ENCODE measurements around the gene PA2G4.
"Not testable (repeated sequence)": the region's sequence is repeated elsewhere in the genome, so short reads cannot be mapped to it uniquely, and the experiment has no call there.

Gene PA2G4

DNA sequence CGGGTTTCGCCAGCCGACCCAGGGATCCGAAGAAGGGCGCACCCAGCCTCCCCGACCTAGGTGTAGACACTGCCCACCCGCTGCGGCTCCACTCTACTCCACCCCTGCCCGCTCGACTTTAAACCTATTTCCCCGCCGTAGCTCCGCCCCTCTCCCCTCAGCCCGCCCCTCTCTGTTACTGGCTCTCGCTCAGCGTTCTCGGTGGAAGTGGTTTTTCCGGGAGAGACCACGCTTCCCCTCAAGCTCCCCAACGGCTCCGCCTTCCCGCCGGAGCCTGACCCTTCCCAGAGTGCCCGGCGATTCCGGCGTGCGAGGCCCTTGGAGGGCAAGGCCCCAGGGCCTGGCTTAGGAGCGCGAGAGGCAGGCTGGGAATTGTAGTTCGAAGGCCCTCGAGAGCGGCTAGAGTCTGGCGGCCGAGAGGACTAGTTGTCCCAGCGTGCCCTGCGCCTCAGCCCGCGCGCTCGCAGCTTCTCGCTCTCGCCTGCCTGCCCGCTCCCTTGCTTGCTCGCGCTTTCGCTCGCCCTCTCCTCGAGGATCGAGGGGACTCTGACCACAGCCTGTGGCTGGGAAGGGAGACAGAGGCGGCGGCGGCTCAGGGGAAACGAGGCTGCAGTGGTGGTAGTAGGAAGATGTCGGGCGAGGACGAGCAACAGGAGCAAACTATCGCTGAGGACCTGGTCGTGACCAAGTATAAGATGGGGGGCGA is at the start of gene PA2G4:
Gene PA2G4 (plus strand): TSS at position 451 of the 706 bp plus-strand sequence. CDS start 179 bp downstream, at position 630.
- TF ChIP-seq, protein P1, sequence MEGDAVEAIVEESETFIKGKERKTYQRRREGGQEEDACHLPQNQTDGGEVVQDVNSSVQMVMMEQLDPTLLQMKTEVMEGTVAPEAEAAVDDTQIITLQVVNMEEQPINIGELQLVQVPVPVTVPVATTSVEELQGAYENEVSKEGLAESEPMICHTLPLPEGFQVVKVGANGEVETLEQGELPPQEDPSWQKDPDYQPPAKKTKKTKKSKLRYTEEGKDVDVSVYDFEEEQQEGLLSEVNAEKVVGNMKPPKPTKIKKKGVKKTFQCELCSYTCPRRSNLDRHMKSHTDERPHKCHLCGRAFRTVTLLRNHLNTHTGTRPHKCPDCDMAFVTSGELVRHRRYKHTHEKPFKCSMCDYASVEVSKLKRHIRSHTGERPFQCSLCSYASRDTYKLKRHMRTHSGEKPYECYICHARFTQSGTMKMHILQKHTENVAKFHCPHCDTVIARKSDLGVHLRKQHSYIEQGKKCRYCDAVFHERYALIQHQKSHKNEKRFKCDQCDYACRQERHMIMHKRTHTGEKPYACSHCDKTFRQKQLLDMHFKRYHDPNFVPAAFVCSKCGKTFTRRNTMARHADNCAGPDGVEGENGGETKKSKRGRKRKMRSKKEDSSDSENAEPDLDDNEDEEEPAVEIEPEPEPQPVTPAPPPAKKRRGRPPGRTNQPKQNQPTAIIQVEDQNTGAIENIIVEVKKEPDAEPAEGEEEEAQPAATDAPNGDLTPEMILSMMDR (IDR thresholded peaks at IDR 0.05) = peak; percentile 51
- peaks cover 10% of the 10 kb centered on the region for H3K36me3 ChIP-seq
- no peaks in the 10 kb centered on the region for H3K9me3 ChIP-seq
- H3K27ac ChIP-seq = peak within 1 kb of the TSS; percentile 83
- peaks cover 16 to 21% of the 10 kb centered on the region in 2 experiments for H3K4me1 ChIP-seq (ENCODE audit: control insufficient read depth in 1 of 2, insufficient read depth in 1 of 2, low read depth in 1 of 2, low read length in 1 of 2)
- H3K27me3 ChIP-seq = no peaks in the 10 kb centered on the region
- peak within 1 kb of the TSS; percentile 73 to 93 for H3K4me3 ChIP-seq (ENCODE audit: low read depth in 1 of 2, low read length in 1 of 2)

DNA sequence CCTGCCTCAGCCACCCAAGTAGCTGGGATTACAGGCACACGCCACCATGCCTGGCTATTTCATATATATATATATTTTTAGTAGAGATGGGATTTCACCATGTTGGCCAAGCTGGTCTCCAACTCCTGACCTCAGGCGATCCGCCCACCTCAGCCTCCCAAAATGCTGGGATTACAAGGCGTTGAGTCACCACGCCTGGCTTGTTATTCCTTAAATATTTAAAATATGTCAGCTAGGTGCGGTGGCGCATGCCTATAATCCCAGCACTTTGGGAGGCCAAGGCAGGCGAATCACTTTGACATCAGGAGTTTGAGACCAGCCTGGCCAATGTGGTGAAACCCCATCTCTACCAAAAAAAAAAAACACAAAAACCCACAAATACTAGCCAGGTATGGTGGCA is 44.4 kb upstream of the PA2G4 start:
- not testable (repeated sequence) for H3K4me3 ChIP-seq (ENCODE audit: low read depth in 1 of 2, low read length in 1 of 2); H3K9me3 ChIP-seq; H3K36me3 ChIP-seq; H3K4me1 ChIP-seq (ENCODE audit: control insufficient read depth in 1 of 2, insufficient read depth in 1 of 2, low read depth in 1 of 2, low read length in 1 of 2); H3K27me3 ChIP-seq; H3K27ac ChIP-seq

DNA sequence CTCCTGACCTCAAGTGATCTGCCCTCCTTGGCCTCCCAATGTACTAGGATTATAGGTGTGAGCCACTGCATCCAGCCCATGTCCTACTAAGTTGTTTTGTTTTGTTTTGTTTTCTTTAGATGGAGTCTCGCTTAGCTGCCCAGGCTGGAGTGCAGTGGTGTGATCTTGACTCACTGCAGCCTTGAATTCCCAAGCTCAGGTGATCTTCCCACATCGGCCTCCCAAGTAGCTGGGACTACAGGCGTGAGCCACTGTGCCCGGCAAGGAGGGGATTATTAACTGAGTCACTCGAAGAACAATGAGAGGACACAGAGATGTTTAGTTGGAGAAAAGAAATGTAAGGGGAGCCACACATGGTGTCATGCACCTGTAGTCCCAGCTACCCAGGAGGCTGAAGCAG is 42.4 kb upstream of the PA2G4 start:
- H3K36me3 ChIP-seq = no peaks in the 10 kb centered on the region
- H3K9me3 ChIP-seq = no peaks in the 10 kb centered on the region
- no peak overlapping the region for H3K27ac ChIP-seq

DNA sequence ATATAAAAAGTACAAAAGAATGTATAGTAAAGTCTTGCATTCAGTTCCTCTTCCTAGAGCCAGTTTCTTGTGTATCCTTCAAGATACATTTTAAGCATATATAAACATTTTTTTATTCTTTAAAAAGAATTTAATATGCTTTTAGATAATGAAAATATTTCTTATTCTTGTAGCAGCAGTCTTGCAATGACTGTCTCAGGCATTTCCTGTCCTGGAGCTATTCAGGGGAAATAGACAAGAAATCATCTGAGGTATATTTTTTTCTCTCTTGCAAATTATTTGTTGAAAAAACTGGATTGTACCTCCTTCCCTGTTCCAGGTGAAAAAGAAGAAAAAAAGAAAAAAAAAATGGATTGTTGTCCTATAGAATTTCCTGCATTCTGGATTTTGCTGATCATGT is 41.4 kb upstream of the PA2G4 start:
- Histone ChIP-seq H3K36me3 (no peaks in the 10 kb centered on the region), H3K9me3 (no peaks in the 10 kb centered on the region), H3K4me3 (ENCODE audit: low read depth in 1 of 2, low read length in 1 of 2) (no peak overlapping the region), H3K27me3 (no peaks in the 10 kb centered on the region), H3K27ac (no peak overlapping the region), H3K4me1 (ENCODE audit: control insufficient read depth in 1 of 2, insufficient read depth in 1 of 2, low read depth in 1 of 2, low read length in 1 of 2) (no peaks in the 10 kb centered on the region)
- TF ChIP-seq, protein P1 (IDR thresholded peaks at IDR 0.05) = no peak

More for the DNA sequence above, 42.4 kb upstream of the PA2G4 start:
- Histone ChIP-seq H3K27me3 (no peaks in the 10 kb centered on the region), H3K4me3 (ENCODE audit: low read depth in 1 of 2, low read length in 1 of 2) (no peak overlapping the region), H3K4me1 (ENCODE audit: control insufficient read depth in 1 of 2, insufficient read depth in 1 of 2, low read depth in 1 of 2, low read length in 1 of 2) (no peaks in the 10 kb centered on the region)
- TF ChIP-seq, protein P1 (IDR thresholded peaks at IDR 0.05) = no peak

DNA sequence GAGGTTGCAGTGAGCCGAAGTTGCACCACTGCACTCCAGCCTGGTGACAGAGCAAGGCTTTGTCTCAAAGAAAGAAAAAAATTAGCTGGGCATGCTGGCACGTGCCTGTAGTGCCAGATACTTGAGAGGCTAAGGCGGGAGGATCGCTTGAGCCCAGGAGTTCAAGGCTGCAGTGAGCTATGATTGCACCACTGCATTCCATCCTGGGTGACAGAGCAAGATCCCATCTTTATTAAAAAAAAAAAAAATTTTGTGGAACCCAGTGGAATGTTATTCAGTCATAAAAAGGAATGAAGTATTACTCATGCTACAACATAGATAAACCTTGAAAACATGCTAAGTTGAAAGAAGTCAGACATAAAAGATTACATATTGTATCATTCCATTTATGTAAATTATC is 32.7 kb upstream of the PA2G4 start:
- TF ChIP-seq, protein P1 (IDR thresholded peaks at IDR 0.05) = no peak
- Histone ChIP-seq H3K9me3 (no peaks in the 10 kb centered on the region), H3K36me3 (no peaks in the 10 kb centered on the region), H3K4me1 (ENCODE audit: control insufficient read depth in 1 of 2, insufficient read depth in 1 of 2, low read depth in 1 of 2, low read length in 1 of 2) (no peaks in the 10 kb centered on the region), H3K27ac (no peak overlapping the region), H3K27me3 (peaks cover 6% of the 10 kb centered on the region), H3K4me3 (ENCODE audit: low read depth in 1 of 2, low read length in 1 of 2) (no peak overlapping the region)

DNA sequence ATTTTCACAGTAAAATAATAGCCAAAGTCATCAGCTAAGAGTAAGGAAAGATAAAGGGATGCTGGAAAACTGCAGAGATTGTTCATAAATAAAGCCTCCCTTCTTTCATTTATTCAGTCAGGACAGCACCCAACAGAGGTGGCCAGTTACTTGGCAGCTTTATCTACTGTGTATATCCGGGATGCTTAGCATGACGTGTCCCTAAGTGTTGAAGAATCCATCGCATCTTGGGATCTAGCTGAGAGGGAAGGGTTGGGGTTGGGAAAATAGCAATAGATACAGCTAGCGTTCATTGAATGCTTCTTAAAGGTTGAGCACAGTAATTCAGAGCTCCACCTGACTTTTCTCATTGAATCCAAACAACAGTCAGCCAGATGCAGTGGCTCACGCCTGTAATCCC is 30.0 kb upstream of the PA2G4 start:
- Histone ChIP-seq H3K4me3 (ENCODE audit: low read depth in 1 of 2, low read length in 1 of 2) (no peak overlapping the region), H3K27ac (no peak overlapping the region), H3K27me3 (peaks cover 32% of the 10 kb centered on the region), H3K4me1 (ENCODE audit: control insufficient read depth in 1 of 2, insufficient read depth in 1 of 2, low read depth in 1 of 2, low read length in 1 of 2) (peaks cover 6 to 8% of the 10 kb centered on the region in 2 experiments), H3K36me3 (no peaks in the 10 kb centered on the region), H3K9me3 (no peaks in the 10 kb centered on the region)
- TF ChIP-seq, protein P1 (IDR thresholded peaks at IDR 0.05) = no peak

DNA sequence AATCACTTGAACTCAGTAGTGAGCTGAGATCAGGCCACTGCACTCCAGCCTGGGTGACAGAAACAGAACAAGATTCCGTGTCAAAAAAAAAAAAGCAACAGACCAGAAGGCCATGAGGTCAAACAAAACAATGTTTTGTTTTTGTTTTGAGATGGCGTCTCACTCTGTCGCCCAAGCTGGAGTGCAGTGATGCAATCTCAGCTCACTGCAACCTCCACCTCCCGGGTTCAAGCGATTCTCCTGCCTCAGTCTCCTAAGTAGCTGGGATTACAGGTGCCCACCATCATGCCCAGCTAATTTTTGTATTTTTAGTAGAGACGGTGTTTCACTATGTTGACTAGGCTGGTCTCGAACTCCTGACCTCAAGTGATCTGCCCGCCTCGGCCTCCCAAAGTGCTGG is 26.4 kb upstream of the PA2G4 start:
- not testable (repeated sequence) for H3K36me3 ChIP-seq; H3K9me3 ChIP-seq; H3K27ac ChIP-seq; H3K4me3 ChIP-seq (ENCODE audit: low read depth in 1 of 2, low read length in 1 of 2)
- Histone ChIP-seq H3K4me1 (ENCODE audit: control insufficient read depth in 1 of 2, insufficient read depth in 1 of 2, low read depth in 1 of 2, low read length in 1 of 2) (peaks cover 17 to 19% of the 10 kb centered on the region in 2 experiments), H3K27me3 (peaks cover 68% of the 10 kb centered on the region)
